ENCODE measurements around the gene PLB1.

PLB1 gene

DNA sequence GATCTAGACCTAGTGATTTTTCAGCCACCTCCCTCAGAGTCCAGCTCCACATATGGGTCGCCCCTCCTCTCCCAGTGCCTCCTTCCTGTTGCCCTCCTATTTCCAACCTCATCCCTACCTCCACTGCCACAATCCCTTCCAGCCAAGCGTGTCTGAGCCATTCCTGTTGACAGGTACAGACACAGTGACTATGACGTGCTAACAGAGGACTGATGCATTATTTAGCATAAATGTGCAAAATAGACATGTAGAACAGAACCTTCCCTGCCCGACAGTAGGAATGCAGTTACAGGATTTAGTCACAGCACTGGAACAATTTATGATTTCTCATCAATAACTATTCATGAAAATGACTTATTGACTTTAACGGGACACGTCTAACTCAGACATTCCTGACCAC lies 171.4 kb downstream of the PLB1 start:
- no peak for DNase-seq (ENCODE audit: low read depth)

- no peak for DNase-seq (ENCODE audit: low read depth)
These were observed 172.4 kb downstream of the PLB1 start for GRCh38 chr2:28668106-28668814.

- no peak for DNase-seq (ENCODE audit: low read depth)
These were observed 173.0 kb downstream of the PLB1 start for GRCh38 chr2:28668880-28669279.

GRCh38 chr2:28670856-28671255 lies 175.0 kb downstream of the PLB1 start:
- DNase-seq (ENCODE audit: low read depth) = no peak

GRCh38 chr2:28673338-28673737 lies 177.5 kb downstream of the PLB1 start:
- DNase-seq (ENCODE audit: low read depth) = no peak

- DNase-seq (ENCODE audit: low read depth) = peak; percentile 76
These were observed 178.3 kb downstream of the PLB1 start for GRCh38 chr2:28674062-28674712.

- no peak for DNase-seq (ENCODE audit: low read depth)
These were observed 178.8 kb downstream of the PLB1 start for GRCh38 chr2:28674713-28675068.

DNA sequence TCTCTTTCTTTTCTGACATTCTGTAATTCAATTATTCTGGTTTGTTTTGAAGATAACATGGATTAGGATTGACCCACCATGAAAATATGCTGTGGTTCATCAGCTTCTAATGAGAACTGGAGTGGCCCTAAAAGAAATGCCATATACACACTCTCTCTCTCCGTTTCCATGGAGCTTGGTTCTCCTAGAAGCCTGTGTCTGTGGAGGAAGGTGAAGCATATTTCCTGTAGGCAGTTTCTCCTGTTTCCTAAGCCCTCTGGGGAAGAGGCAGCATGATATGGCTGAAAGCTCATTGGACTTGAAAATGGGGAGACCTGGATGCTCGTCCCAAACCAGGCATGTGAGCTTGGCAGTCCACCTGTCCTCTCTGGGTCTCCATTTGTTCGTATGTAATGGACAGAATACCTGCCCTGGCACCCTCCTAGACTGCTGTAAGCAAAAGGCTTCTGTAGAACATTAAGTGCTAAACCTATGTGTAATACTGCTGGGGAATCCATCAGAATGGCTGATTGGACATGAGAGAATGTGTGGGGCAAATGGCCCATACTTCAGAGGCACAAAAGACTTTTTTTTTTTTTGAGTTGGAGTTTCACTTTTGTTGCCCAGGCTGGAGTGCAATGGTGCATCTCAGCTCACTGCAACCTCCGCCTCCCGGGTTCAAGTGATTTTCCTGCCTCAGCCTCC lies 180.4 kb downstream of the PLB1 start:
- no peak for DNase-seq (ENCODE audit: low read depth)

DNA sequence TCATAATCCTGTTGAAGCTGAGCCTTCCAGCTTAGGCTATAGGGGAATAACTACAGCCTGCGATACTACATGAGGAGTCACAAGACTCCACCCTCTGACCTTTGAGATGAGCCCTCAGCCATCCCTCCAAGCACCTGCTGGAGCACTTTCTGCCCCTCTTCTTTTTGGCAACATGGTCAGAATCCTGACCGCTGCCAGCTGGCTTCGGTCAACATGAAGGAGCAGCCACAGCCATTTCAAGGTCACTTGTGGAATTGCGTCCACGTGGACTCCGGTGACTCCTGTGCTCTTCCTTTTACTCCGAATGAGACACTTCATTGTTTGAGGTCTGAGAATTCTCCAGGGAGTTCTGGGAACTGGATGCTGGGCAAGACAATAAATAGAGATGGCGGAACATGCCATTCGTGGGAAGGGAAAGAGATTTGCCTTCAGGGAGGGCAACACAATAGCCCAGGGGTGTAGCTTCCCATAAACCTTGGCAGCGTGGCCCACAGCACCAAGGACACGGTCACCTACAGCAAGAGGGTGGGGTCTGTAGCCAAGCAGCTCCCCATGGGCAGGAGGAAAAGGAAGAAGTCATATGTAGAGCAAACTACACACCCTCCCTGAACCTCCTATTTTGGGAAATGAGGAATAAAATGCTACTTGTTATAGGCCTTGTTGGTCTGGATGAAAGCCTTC lies 182.5 kb downstream of the PLB1 start:
- DNase-seq (ENCODE audit: low read depth) = no peak

DNA sequence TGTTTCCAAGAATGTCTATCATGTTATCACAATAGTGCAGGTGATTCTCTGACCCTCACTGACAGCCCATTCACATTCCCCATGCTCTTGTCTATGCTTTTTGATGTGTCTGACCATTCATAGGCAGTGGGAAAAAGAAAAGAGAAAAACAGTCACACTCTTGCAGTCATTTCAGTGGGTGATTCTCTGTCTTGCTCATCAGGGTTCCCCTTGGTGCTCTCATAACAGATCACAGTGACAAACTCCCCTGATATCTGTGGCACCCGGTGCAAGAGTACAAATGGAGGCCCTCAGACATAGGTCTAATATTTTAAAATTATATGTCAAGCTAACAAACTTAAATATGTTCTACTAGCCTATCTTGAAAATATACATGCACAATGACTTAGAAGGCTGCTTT lies 183.1 kb downstream of the PLB1 start:
- no peak for DNase-seq (ENCODE audit: low read depth)

DNA sequence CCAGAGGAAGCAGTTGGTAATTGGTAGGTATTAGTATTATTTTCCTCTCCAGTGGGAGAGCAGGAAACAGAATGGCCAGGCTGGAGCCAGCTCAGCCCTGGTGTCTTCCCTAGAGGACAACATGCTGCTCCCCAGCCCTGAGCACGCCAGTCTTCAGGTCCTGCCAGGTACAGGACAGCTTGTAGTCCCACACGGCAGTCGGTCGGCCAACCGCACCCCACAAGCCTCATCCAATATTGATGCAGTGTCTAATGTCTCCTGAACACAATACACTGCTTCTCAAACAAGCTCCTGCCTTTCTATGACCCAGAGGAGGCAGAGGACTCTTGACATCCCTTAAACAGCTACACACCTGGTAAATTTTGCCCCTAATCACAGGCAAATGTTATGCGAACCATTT lies 184.8 kb downstream of the PLB1 start:
- DNase-seq (ENCODE audit: low read depth) = no peak

DNA sequence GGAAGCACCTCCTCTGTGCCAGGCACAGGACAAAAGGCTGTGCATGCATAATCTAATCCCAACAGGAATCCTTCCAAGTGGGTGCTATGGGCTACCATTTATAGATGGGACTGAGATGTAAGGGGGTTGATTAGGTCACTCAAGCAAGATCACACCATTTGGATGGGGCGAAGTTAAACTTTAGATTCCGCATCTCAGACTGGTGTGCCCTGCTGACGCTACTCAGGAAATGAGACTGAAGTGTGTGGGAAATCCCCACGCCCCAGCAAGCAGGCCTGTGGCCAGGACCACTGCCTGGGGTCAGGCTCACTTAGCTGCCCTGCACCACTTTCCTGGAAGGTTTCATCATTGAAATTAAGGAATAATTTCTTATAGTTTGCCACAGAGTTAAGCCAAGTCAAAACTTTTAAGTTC lies 185.3 kb downstream of the PLB1 start:
- peak; percentile 82 for DNase-seq (ENCODE audit: low read depth)

DNA sequence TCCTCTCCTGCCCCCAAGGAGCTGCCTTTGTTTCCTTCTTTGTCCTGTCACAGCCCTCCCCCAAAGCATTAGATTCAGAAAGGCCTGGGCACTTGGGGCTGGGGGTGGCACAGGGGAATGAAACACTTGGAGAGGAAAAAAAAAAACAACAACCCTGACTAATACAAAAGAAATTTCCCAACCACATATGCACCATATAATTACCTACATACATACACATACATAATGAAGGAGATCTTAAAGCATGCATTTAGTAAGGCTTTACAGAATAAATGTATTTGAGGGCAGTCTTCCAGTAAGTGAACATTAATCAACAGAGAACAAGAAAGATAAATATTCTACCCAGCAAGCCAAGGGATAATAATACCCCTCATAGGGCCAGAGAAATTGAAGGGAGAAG lies 185.7 kb downstream of the PLB1 start:
- no peak for DNase-seq (ENCODE audit: low read depth)

DNA sequence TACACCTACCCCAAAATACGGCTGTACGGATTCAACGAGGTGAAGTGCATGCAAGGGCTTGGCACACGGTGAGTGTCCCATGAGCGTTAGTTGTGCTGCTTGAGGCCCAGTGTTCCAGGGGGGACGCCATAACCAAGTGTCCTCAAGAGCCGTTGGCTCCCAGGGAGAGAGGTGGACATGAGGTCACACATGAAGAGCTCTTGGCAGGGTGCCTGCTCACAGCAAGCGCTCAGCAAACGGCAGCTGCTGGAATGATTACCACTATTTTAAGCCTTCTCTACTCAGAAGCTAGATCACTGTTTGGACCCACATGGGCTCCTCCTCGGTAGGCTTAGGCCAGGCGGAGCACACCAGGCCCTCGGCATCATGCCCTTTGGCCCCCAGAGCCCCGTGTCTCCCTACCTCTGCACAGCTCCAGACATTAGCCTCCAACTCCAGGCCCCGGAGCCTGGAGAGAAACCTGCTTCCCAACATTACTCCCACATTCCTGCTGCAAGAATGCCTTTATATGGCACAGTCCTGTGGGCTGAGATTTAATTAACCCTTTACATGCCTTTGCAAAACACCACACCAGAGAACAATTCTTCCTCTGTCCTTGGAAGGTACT lies 187.3 kb downstream of the PLB1 start:
- DNase-seq (ENCODE audit: low read depth) = peak; percentile 92

- no peak for DNase-seq (ENCODE audit: low read depth)
These were observed 188.4 kb downstream of the PLB1 start for GRCh38 chr2:28684142-28684858.

GRCh38 chr2:28687171-28687570 lies 191.3 kb downstream of the PLB1 start:
- no peak for DNase-seq (ENCODE audit: low read depth)

DNA sequence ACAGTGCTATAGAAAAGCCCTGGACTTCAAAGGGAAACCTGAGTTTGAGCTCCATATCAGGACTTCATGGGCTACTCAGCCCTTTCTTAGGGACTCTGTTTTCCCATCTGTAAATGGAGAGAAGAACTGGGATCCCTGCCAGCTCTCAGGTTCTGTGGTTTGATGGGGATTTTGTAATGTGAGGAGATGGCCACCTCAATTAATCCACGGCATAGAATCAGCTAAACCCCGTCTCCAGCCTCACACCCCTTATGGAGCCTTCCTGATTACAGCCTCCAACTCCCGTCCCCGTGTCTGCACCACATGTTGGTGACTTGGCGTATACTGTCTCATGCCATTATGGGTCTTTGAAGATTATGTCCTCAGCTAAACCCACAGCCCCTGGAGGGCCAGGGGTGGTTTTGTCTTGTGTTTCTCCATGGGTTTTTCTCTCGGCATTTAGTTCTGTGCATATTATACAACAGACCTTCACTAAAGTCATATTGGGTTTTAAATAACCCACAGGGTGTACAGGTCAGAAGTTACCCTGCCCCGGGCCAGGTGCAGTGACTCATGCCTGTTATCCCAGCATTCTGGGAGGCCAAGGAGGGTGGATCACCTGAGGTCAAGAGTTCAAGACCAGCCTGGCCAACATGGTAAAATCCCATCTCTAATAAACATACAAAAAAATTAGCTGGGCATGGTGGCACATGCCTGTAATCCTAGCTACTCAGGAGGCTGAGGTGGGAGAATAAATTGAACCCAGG lies 192.0 kb downstream of the PLB1 start:
- peak; percentile 39 for DNase-seq (ENCODE audit: low read depth)

DNA sequence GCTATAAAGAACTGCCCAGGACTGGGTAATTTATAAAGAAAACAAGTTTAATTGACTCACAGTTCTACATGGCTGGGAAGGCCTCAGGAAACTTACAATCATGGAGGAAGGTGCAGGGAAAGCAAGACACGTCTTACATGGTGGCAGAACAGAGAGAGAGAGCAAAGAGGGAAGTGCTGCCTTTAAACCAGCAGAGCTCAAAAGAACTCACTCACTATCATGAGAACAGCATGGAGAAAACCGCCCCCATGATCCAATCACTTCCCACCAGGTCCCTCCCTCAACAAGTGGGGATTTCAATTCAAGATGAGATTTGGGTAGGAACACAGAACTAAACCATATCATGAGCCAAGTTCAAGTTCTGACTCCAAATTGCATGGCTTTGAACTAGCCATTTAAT lies 193.0 kb downstream of the PLB1 start:
- no peak for DNase-seq (ENCODE audit: low read depth)

DNA sequence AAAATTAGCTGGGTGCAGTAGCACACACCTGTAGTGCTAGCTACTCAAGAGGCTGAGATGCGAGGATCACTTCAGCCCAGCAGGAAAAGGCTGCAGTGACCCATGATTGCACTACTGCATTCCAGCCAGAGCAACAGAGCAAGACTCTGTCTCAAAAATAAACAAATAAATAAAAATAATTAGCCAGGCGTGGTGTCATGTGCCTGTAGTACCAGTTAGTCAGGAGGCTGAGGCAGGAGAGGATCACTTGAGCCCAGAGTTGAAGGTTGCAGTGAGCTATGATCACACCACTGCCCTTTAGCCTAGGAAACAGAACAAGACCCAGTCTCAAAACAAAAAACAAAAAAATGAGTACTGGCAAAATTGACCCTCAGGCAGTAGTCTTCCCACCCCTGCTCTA lies 193.9 kb downstream of the PLB1 start:
- no peak for DNase-seq (ENCODE audit: low read depth)

- no peak for DNase-seq (ENCODE audit: low read depth)
These were observed 196.6 kb downstream of the PLB1 start for GRCh38 chr2:28692411-28692810.

GRCh38 chr2:28693223-28693622 lies 197.4 kb downstream of the PLB1 start:
- DNase-seq (ENCODE audit: low read depth) = no peak

Measured in iris pigment epithelial cell (primary cell).